ENCODE results near the gene FAM186B. TPM values are rescaled to one million over a fixed set of nuclear protein-coding genes. Genes with fewer than 3 reads are reported as not detected.

Gene FAM186B
- total and polyA plus RNA-seq, 10 donors: 0.08 to 0.67 (median 0.33) TPM; not detected in 4

DNA sequence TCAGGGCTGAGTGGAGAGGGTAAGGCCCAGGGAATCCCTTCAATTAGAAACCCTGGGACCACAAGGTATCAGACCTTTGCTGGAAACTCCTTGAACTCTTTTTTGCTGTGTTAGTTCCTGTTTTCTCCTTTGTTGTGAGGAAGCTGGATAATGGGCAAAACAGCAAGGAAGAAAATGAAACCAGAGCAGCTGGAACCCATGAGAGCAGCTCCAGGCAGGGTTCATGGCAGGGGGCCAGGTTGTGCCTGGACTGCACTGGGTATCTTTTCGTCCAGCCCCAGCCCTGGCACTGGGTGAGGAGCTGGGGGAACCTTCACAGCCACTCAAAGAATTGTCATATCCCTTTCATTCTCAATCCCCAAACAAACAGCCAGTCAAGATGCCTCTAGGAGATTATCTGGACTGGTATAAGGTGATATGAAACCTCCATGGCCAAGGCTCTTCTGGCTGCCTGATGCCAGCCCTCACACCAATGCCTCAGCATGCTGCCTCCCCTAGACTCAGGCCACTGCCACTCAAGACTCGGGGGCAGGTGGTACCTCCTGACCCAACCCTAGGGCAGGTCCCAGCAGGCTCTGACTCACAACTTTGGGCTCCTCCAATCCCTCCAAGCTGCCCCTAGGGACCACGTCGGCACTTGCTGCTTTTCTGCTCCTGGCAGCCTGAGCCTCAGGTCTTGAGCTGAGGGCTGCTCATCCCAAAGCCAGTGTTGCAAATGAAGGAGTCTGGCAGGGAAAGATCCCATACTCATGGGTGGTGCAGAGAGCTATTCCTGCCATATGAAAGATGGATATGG lies 16.5 kb downstream of the FAM186B start:
- H3K27me3 ChIP-seq (replicated peaks in 1 of 7): no peaks in the 10 kb centered on the region
- H3K27ac ChIP-seq: no peak overlapping the region
- no peak overlapping the region for H3K4me3 ChIP-seq
- peaks cover 0 to 20% (median 1%) of the 10 kb centered on the region in 6 donors for H3K4me1 ChIP-seq
- peaks cover 0 to 11% (median 8%) of the 10 kb centered on the region in 8 donors for H3K9me3 ChIP-seq
- 75 to 82% (median 81%) methylated on average over 4 of the region's 4 CpGs for WGBS, 5 donors
- intact Hi-C loops (cut with DNase I; ENCODE audit: low total_unique reads): no loop called here
- H3K36me3 ChIP-seq: peaks cover 0 to 43% (median 0%) of the 10 kb centered on the region in 6 donors
- TF ChIP-seq, protein P1, sequence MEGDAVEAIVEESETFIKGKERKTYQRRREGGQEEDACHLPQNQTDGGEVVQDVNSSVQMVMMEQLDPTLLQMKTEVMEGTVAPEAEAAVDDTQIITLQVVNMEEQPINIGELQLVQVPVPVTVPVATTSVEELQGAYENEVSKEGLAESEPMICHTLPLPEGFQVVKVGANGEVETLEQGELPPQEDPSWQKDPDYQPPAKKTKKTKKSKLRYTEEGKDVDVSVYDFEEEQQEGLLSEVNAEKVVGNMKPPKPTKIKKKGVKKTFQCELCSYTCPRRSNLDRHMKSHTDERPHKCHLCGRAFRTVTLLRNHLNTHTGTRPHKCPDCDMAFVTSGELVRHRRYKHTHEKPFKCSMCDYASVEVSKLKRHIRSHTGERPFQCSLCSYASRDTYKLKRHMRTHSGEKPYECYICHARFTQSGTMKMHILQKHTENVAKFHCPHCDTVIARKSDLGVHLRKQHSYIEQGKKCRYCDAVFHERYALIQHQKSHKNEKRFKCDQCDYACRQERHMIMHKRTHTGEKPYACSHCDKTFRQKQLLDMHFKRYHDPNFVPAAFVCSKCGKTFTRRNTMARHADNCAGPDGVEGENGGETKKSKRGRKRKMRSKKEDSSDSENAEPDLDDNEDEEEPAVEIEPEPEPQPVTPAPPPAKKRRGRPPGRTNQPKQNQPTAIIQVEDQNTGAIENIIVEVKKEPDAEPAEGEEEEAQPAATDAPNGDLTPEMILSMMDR (IDR thresholded peaks at IDR 0.05 in 8 of 11, conservative IDR thresholded peaks at IDR 0.05 in 3 of 11): no peak
- TF ChIP-seq POLR2A (IDR thresholded peaks at IDR 0.05): no peak
- TF ChIP-seq POLR2AphosphoS5 (IDR thresholded peaks at IDR 0.05): no peak
- DNase-seq: no peak

DNA sequence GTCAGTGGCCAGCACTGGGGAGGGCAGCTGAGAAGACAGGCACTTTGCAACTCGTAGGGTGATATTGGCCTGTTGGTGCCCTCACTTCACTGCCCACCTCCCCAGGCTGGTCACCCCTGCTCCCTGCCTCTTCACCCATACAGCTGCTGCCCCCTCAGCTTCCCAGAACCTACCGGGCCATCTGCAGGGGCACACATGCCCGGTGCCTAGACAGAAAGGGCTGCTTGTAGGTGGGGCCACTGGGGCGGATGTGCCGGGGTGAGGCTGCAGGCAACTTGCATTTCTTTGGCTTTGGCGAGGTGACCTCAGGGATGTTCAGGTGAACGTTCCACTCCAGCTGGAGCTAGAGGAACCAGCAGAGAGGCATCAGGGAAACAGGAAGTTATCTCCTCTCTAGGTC lies 17.2 kb downstream of the FAM186B start:
- 83 to 89% (median 86%) methylated on average over 7 of the region's 7 CpGs for WGBS, 5 donors
- no peak for DNase-seq
- intact Hi-C loops (cut with DNase I; ENCODE audit: low total_unique reads): no loop called here
- Histone ChIP-seq H3K4me1 (peaks cover 0 to 20% (median 3%) of the 10 kb centered on the region in 6 donors), H3K9me3 (peaks cover 0 to 11% (median 8%) of the 10 kb centered on the region in 8 donors), H3K27ac (no peak overlapping the region), H3K36me3 (peaks cover 0 to 49% (median 0%) of the 10 kb centered on the region in 6 donors), H3K4me3 (no peak overlapping the region), H3K27me3 (replicated peaks in 1 of 7) (no peaks in the 10 kb centered on the region)
- TF ChIP-seq POLR2AphosphoS5 (IDR thresholded peaks at IDR 0.05) (no peak), POLR2A (IDR thresholded peaks at IDR 0.05) (no peak)
- TF ChIP-seq, protein P1 (IDR thresholded peaks at IDR 0.05 in 8 of 11, conservative IDR thresholded peaks at IDR 0.05 in 3 of 11): no peak

DNA sequence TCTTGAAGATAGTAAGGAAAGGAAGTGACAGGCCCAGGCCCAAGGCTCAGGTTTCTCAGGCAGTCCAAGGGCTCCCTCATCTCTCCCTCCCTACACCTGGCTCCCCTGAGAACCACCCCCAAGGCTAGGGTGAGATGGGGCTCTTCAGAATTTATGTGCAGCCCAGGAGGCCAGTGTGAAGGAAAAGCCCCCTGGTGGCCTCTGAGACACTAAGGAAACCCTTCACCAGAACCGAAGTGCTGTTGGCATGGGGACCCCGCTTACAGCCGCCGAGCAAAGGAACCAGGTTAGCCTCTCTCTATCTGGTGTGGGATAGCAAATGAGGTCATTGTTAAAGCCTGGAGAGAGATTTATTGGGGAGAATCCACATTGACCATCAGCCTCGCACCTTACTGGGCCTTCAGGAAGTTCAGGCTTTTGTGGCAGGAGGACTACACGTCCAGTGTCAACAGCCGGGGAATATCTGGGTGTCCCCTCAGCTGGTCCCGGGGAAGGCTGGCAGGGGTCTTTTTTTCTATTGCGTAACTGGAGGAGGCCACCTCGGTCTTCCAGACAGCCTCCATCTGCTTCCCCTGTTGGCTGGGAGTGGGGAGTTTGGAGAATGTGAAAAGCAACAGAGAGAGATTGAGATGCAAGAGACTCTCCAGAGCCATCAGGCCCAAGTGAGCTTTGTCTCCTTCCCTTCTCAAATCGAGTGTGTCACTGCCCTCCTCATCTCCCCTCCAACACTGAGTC lies 18.1 kb downstream of the FAM186B start:
- no peak overlapping the region for H3K4me3 ChIP-seq
- intact Hi-C loops (cut with DNase I; ENCODE audit: low total_unique reads): no loop called here
- no peak for TF ChIP-seq POLR2AphosphoS5 (IDR thresholded peaks at IDR 0.05)
- TF ChIP-seq, protein P1 (IDR thresholded peaks at IDR 0.05 in 8 of 11, conservative IDR thresholded peaks at IDR 0.05 in 3 of 11): no peak
- no peak for TF ChIP-seq POLR2A (IDR thresholded peaks at IDR 0.05)
- 85 to 93% (median 87%) methylated on average over 11 of the region's 11 CpGs for WGBS, 5 donors
- H3K36me3 ChIP-seq: peaks cover 0 to 51% (median 0%) of the 10 kb centered on the region in 6 donors
- no peak for DNase-seq
- peaks cover 0 to 11% (median 8%) of the 10 kb centered on the region in 8 donors for H3K9me3 ChIP-seq
- H3K4me1 ChIP-seq: peaks cover 0 to 27% (median 5%) of the 10 kb centered on the region in 6 donors
- H3K27me3 ChIP-seq (replicated peaks in 1 of 7): no peaks in the 10 kb centered on the region
- no peak overlapping the region for H3K27ac ChIP-seq
